HCT116 (cell line): ENCODE measurements around the gene S100A12. TPM values are rescaled to one million over a fixed set of nuclear protein-coding genes. Genes with fewer than 3 reads are reported as not detected.

Experiments used
- ATAC-seq: fragments of 200-7000 bp; cut with Tn5 transposase; 2 replicates; pipeline ENCODE4 v1.9.1; 2020; ENCODE audit warnings: mild to moderate bottlenecking, moderate library complexity
- BruUV-seq: library from RNA; stranded (reverse); fragments of 400-500 nt; replicated peaks from 2 replicates; lab custom pipeline; 2021; lab: Mats Ljungman, UMichigan
- CTCF ChIA-PET: fragments of 300-600 bp; sonication (Branson Sonifier 250); formaldehyde crosslinking; loops from one replicate; lab custom pipeline; 2021; ENCODE audit warnings: antibody characterized with exemption; lab: Charles Lee
- POLR2A ChIA-PET: fragments of 300-600, 350-600 bp; sonication (Branson Sonifier 250); formaldehyde crosslinking; loops from one replicate; lab custom pipeline; 2021; ENCODE audit warnings: antibody characterized with exemption; lab: Charles Lee
- RAD21 ChIA-PET, 2 experiments: fragments of 300-600 bp; sonication (Branson Sonifier 250); formaldehyde crosslinking; loops; one replicate each; lab custom pipeline; 2023; ENCODE audit warnings: low total read pairs in 2 of 2; ENCODE audit not compliant: uncharacterized antibody in 2 of 2, unreplicated experiment in 2 of 2, low non-redundant PET in 1 of 2; lab: Charles Lee
- DNase-seq: peaks from one replicate; pipeline ENCODE4 v3.0.0-alpha.2; 2010; ENCODE audit warnings: low read depth, low spot score
- H2AFZ ChIP-seq: fragments of 200-600 bp; shearing (Covaris generic), sonication (generic); 2 replicates; pipeline ENCODE4 v1.6.1; 2017; ENCODE audit warnings: low read depth, mixed run types, mixed read lengths, antibody characterized with exemption, low read length; ENCODE audit not compliant: poor library complexity, severe bottlenecking
- H3K27ac ChIP-seq: 2 replicates; pipeline ENCODE4 v1.5.1; 2012; ENCODE audit warnings: low read depth, low read length
- H3K27me3 ChIP-seq: fragments of 200-600 bp; sonication (generic); 2 replicates; pipeline ENCODE4 v1.6.1; 2016; ENCODE audit warnings: mixed run types, low read length, mixed read lengths; ENCODE audit not compliant: insufficient read depth
- H3K36me3 ChIP-seq, 2 experiments: fragments of 200-500 bp in 1 of 2; fragments of 200-600 bp in 1 of 2; sonication (Bioruptor generic) in 1 of 2; sonication (generic) in 1 of 2; 2 replicates each; pipeline versions ENCODE4 v1.5.1 to v1.6.1; 2014 to 2016; ENCODE audit warnings: low read length in 2 of 2, inconsistent platforms in 1 of 2, mixed read lengths in 1 of 2, mixed run types in 1 of 2; ENCODE audit not compliant: insufficient read depth in 2 of 2, control insufficient read depth in 1 of 2
- H3K4me1 ChIP-seq, 2 experiments: fragments of 200-600 bp in 1 of 2; sonication (generic) in 1 of 2; 2 replicates each; pipeline versions ENCODE4 v1.5.1 to v1.6.1; 2012 to 2017; ENCODE audit warnings: low read length in 2 of 2, inconsistent platforms in 1 of 2, mild to moderate bottlenecking in 1 of 2, mixed read lengths in 1 of 2, mixed run types in 1 of 2, moderate library complexity in 1 of 2; ENCODE audit not compliant: insufficient read depth in 2 of 2, control insufficient read depth in 1 of 2
- H3K4me2 ChIP-seq: fragments of 200-600 bp; sonication (generic); 2 replicates; pipeline ENCODE4 v1.6.1; 2017; ENCODE audit warnings: mixed run types, low read length, mixed read lengths
- H3K4me3 ChIP-seq, 2 experiments: fragments of 200-600 bp in 1 of 2; sonication (generic) in 1 of 2; replicated peaks in 1 of 2; 2 replicates each; pipeline ENCODE4 v1.5.1; 2011 to 2016; ENCODE audit warnings: low read length in 2 of 2, control low read depth in 1 of 2, low read depth in 1 of 2, mild to moderate bottlenecking in 1 of 2, mixed read lengths in 1 of 2, mixed run types in 1 of 2
- H3K79me2 ChIP-seq: fragments of 200-600 bp; sonication (generic); 2 replicates; pipeline ENCODE4 v1.6.1; 2017; ENCODE audit warnings: mild to moderate bottlenecking, mixed run types, low read length, moderate library complexity, mixed read lengths; ENCODE audit not compliant: insufficient read depth
- H3K9ac ChIP-seq: fragments of 200-600 bp; sonication (generic); 2 replicates; pipeline ENCODE4 v1.6.1; 2016; ENCODE audit warnings: low read length, mixed read lengths
- H3K9me2 ChIP-seq: fragments of 200-600 bp; sonication (generic), shearing (Covaris generic); 2 replicates; pipeline ENCODE4 v1.6.1; 2017; ENCODE audit warnings: mixed run types, mild to moderate bottlenecking, moderate library complexity; ENCODE audit not compliant: insufficient read depth
- H3K9me3 ChIP-seq, 2 experiments: fragments of 200-500 bp in 1 of 2; fragments of 200-600 bp in 1 of 2; sonication (Bioruptor generic) in 1 of 2; sonication (generic) in 1 of 2; 2 replicates each; pipeline ENCODE4 v1.6.1; 2014 to 2017; ENCODE audit warnings: low read length in 2 of 2, mixed read lengths in 2 of 2, inconsistent platforms in 1 of 2, low read depth in 1 of 2, mild to moderate bottlenecking in 1 of 2, mixed run types in 1 of 2, moderate library complexity in 1 of 2; ENCODE audit not compliant: control insufficient read depth in 1 of 2, insufficient read depth in 1 of 2
- H4K20me1 ChIP-seq: fragments of 200-600 bp; sonication (generic), shearing (Covaris generic); 2 replicates; pipeline ENCODE4 v1.6.1; 2017; ENCODE audit warnings: mixed run types, mild to moderate bottlenecking, moderate library complexity; ENCODE audit not compliant: insufficient read depth
- EGR1 ChIP-seq: IDR thresholded peaks from 2 replicates; pipeline ENCODE4 v1.6.1; 2012; ENCODE audit warnings: low read depth
- EZH2 ChIP-seq: fragments of 200-600 bp; sonication (generic); IDR thresholded peaks from 2 replicates; pipeline ENCODE4 v1.6.1; 2017; ENCODE audit warnings: antibody characterized with exemption, mixed run types
- EZH2phosphoT487 ChIP-seq: fragments of 200-600 bp; IDR thresholded peaks from 2 replicates; pipeline ENCODE4 v1.6.1; 2018; ENCODE audit warnings: antibody characterized with exemption, borderline replicate concordance
- POLR2A ChIP-seq: IDR thresholded peaks from 2 replicates; pipeline ENCODE4 v1.7.0; 2011; ENCODE audit warnings: borderline replicate concordance; ENCODE audit not compliant: insufficient read depth, insufficient read length; ENCODE audit errors: extremely low read depth
- POLR2AphosphoS5 ChIP-seq: IDR thresholded peaks from 2 replicates; pipeline ENCODE4 v1.6.1; 2011; ENCODE audit warnings: mild to moderate bottlenecking, low read depth, low read length, moderate library complexity
- RAD21 ChIP-seq: IDR thresholded peaks from 2 replicates; pipeline ENCODE4 v1.6.1; 2012; ENCODE audit warnings: low read depth, mild to moderate bottlenecking
- SIN3A ChIP-seq: IDR thresholded peaks from 2 replicates; pipeline ENCODE4 v1.6.1; 2012; ENCODE audit warnings: low read depth
- SRF ChIP-seq: IDR thresholded peaks from 2 replicates; pipeline ENCODE4 v1.6.1; 2012; ENCODE audit warnings: low read depth
- TCF7L2 ChIP-seq: IDR thresholded peaks from 2 replicates; pipeline ENCODE4 v1.7.0; 2011; ENCODE audit warnings: borderline replicate concordance, inconsistent platforms; ENCODE audit not compliant: insufficient read depth, insufficient read length; ENCODE audit errors: extremely low read depth
- YY1 ChIP-seq: IDR thresholded peaks from 2 replicates; pipeline ENCODE4 v1.6.1; 2011; ENCODE audit warnings: low read length, low read depth, moderate library complexity, mild to moderate bottlenecking; ENCODE audit not compliant: insufficient replicate concordance; ENCODE audit errors: extremely low read depth
- ZFX ChIP-seq: fragments of 450-650 bp; IDR thresholded peaks from 2 replicates; pipeline ENCODE4 v1.6.1; 2017
- ZNF274 ChIP-seq: fragments of 200-500 bp; sonication (Bioruptor generic); IDR thresholded peaks from 2 replicates; pipeline ENCODE4 v1.6.1; 2014; ENCODE audit warnings: mild to moderate bottlenecking, low read depth, low read length, inconsistent platforms
- intact Hi-C: fragments of 100-400 bp; cut with micrococcal nuclease; formaldehyde crosslinking; loops from 2 replicates; pipeline ENCODE4 v1.10.0; 2022
- total RNA-seq: library from RNA; stranded (reverse); gene quantifications from one replicate; pipeline ENCODE4 v1.2.1, GENCODE V29; 2021; ENCODE audit not compliant: unreplicated experiment
- TF ChIP-seq, protein P1 (sequence below): IDR thresholded peaks from 2 replicates; pipeline ENCODE4 v1.6.1; 2012
- TF ChIP-seq, protein P2 (sequence below): IDR thresholded peaks from 2 replicates; pipeline ENCODE4 v1.6.1; 2012; ENCODE audit warnings: low read depth
- TF ChIP-seq, protein P3 (sequence below): IDR thresholded peaks from 2 replicates; pipeline ENCODE4 v1.6.1; 2012
- TF ChIP-seq, protein P4 (sequence below), 3 experiments: fragments of 200-600 bp in 1 of 3; sonication (generic) in 1 of 3; IDR thresholded peaks in 2 of 3; conservative IDR thresholded peaks in 1 of 3; 2 replicates each; pipeline ENCODE4 v1.5.1; 2012 to 2017; ENCODE audit warnings: low read depth in 2 of 3, low read length in 2 of 3, antibody characterized with exemption in 1 of 3, borderline replicate concordance in 1 of 3, control low read depth in 1 of 3, mild to moderate bottlenecking in 1 of 3, mixed read lengths in 1 of 3, mixed run types in 1 of 3, moderate library complexity in 1 of 3; ENCODE audit not compliant: insufficient read depth in 1 of 3

S100A12 gene
- total RNA-seq, 1 experiment from 2014 or later = not detected

- Histone ChIP-seq H3K9ac (no peak overlapping the region), H2AFZ (no peak overlapping the region), H3K4me1 (no peaks in the 10 kb centered on the region), H3K9me2 (no peaks in the 10 kb centered on the region), H3K27me3 (peaks cover 65% of the 10 kb centered on the region), H3K9me3 (no peaks in the 10 kb centered on the region), H3K79me2 (no peaks in the 10 kb centered on the region), H3K4me3 (no peak overlapping the region), H3K36me3 (no peaks in the 10 kb centered on the region), H4K20me1 (no peaks in the 10 kb centered on the region), H3K27ac (no peak overlapping the region), H3K4me2 (no peak overlapping the region)
- ChIA-PET RAD21 (no interaction called here), POLR2A (no interaction called here), CTCF (no interaction called here)
- no peak for DNase-seq
- intact Hi-C loops = no loop called here
- no peak for ATAC-seq
- TF ChIP-seq ZNF274 (no peak), SIN3A (no peak), TCF7L2 (no peak)
- TF ChIP-seq, protein P1, sequence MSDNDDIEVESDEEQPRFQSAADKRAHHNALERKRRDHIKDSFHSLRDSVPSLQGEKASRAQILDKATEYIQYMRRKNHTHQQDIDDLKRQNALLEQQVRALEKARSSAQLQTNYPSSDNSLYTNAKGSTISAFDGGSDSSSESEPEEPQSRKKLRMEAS = no peak
- no TSS peak for BruUV-seq
These were observed 5.3 kb upstream of the S100A12 start for GRCh38 chr1:153380711-153381110.

DNA sequence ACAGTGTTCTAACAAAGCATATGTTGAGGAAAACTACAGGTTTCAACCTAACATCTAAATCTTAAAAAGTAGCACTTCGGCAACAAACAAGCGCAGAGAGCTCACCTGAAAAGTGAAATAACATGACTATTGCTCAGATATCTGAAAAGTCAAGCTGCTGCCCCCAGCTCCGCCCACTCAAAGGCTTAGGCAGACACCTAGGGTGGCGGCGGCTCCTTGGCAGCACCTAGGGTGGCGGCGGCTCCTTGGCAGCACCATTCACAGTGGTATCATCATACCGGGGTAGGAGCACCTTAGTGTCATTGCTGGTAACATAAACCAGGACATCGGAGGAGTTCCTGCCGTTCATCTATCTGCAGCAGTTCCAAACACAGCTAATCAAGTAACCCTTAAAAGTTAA lies 4.2 kb upstream of the S100A12 start:
- Histone ChIP-seq H3K4me3 (no peak overlapping the region), H3K36me3 (no peaks in the 10 kb centered on the region), H3K27ac (no peak overlapping the region), H3K27me3 (peaks cover 54% of the 10 kb centered on the region), H2AFZ (no peak overlapping the region), H3K9me3 (no peaks in the 10 kb centered on the region), H3K4me2 (no peak overlapping the region), H3K4me1 (no peaks in the 10 kb centered on the region), H4K20me1 (no peaks in the 10 kb centered on the region), H3K9me2 (no peaks in the 10 kb centered on the region), H3K9ac (no peak overlapping the region), H3K79me2 (no peaks in the 10 kb centered on the region)
- ATAC-seq (no peak), DNase-seq (no peak)
- POLR2A ChIA-PET = no interaction called here
- CTCF ChIA-PET = no interaction called here
- BruUV-seq = no TSS peak
- intact Hi-C loops = no loop called here
- RAD21 ChIA-PET = no interaction called here
- TF ChIP-seq RAD21 (no peak), YY1 (no peak), ZFX (no peak), POLR2A (no peak), EZH2 (no peak), EZH2phosphoT487 (no peak), SIN3A (no peak), POLR2AphosphoS5 (no peak), TCF7L2 (no peak), SRF (no peak), EGR1 (no peak), ZNF274 (no peak)
- TF ChIP-seq, protein P2, sequence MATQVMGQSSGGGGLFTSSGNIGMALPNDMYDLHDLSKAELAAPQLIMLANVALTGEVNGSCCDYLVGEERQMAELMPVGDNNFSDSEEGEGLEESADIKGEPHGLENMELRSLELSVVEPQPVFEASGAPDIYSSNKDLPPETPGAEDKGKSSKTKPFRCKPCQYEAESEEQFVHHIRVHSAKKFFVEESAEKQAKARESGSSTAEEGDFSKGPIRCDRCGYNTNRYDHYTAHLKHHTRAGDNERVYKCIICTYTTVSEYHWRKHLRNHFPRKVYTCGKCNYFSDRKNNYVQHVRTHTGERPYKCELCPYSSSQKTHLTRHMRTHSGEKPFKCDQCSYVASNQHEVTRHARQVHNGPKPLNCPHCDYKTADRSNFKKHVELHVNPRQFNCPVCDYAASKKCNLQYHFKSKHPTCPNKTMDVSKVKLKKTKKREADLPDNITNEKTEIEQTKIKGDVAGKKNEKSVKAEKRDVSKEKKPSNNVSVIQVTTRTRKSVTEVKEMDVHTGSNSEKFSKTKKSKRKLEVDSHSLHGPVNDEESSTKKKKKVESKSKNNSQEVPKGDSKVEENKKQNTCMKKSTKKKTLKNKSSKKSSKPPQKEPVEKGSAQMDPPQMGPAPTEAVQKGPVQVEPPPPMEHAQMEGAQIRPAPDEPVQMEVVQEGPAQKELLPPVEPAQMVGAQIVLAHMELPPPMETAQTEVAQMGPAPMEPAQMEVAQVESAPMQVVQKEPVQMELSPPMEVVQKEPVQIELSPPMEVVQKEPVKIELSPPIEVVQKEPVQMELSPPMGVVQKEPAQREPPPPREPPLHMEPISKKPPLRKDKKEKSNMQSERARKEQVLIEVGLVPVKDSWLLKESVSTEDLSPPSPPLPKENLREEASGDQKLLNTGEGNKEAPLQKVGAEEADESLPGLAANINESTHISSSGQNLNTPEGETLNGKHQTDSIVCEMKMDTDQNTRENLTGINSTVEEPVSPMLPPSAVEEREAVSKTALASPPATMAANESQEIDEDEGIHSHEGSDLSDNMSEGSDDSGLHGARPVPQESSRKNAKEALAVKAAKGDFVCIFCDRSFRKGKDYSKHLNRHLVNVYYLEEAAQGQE = no peak
- TF ChIP-seq, protein P3, sequence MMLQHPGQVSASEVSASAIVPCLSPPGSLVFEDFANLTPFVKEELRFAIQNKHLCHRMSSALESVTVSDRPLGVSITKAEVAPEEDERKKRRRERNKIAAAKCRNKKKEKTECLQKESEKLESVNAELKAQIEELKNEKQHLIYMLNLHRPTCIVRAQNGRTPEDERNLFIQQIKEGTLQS = no peak
- TF ChIP-seq, protein P4, sequence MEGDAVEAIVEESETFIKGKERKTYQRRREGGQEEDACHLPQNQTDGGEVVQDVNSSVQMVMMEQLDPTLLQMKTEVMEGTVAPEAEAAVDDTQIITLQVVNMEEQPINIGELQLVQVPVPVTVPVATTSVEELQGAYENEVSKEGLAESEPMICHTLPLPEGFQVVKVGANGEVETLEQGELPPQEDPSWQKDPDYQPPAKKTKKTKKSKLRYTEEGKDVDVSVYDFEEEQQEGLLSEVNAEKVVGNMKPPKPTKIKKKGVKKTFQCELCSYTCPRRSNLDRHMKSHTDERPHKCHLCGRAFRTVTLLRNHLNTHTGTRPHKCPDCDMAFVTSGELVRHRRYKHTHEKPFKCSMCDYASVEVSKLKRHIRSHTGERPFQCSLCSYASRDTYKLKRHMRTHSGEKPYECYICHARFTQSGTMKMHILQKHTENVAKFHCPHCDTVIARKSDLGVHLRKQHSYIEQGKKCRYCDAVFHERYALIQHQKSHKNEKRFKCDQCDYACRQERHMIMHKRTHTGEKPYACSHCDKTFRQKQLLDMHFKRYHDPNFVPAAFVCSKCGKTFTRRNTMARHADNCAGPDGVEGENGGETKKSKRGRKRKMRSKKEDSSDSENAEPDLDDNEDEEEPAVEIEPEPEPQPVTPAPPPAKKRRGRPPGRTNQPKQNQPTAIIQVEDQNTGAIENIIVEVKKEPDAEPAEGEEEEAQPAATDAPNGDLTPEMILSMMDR (IDR thresholded peaks at IDR 0.05 in 2 of 3, conservative IDR thresholded peaks at IDR 0.05 in 1 of 3; ENCODE audit: borderline replicate concordance in 1 of 3, insufficient read depth in 1 of 3, low read depth in 2 of 3, low read length in 2 of 3) = no peak
